Sigmoid colon (tissue), 4 donors: Measurements from ENCODE around the gene DDX1.

Experiments used
- EP300 ChIP-seq, 4 donors: sonication (generic); formaldehyde crosslinking; IDR thresholded peaks; one replicate each; pipeline ENCODE4 v1.6.1; 2017; ENCODE audit warnings: antibody characterized with exemption in 4 of 4
- POLR2A ChIP-seq, 2 donors: fragments of 450-650 bp; IDR thresholded peaks; one replicate each; pipeline ENCODE4 v1.6.1; 2016; ENCODE audit warnings: antibody characterized with exemption in 2 of 2, mild to moderate bottlenecking in 2 of 2, moderate library complexity in 2 of 2
- POLR2AphosphoS5 ChIP-seq, 4 donors: sonication (generic); formaldehyde crosslinking; IDR thresholded peaks; one replicate each; pipeline ENCODE4 v1.6.1; 2017; ENCODE audit warnings: antibody characterized with exemption in 4 of 4
- TF ChIP-seq, protein P1 (sequence below), 4 experiments: fragments of 450-650 bp in 3 of 4; fragments of 200-600 bp in 1 of 4; IDR thresholded peaks; one replicate each; pipeline ENCODE4 v1.5.1; 2016 to 2019; ENCODE audit warnings: antibody characterized with exemption in 4 of 4, mild to moderate bottlenecking in 3 of 4, moderate library complexity in 2 of 4

- TF ChIP-seq, protein P1, sequence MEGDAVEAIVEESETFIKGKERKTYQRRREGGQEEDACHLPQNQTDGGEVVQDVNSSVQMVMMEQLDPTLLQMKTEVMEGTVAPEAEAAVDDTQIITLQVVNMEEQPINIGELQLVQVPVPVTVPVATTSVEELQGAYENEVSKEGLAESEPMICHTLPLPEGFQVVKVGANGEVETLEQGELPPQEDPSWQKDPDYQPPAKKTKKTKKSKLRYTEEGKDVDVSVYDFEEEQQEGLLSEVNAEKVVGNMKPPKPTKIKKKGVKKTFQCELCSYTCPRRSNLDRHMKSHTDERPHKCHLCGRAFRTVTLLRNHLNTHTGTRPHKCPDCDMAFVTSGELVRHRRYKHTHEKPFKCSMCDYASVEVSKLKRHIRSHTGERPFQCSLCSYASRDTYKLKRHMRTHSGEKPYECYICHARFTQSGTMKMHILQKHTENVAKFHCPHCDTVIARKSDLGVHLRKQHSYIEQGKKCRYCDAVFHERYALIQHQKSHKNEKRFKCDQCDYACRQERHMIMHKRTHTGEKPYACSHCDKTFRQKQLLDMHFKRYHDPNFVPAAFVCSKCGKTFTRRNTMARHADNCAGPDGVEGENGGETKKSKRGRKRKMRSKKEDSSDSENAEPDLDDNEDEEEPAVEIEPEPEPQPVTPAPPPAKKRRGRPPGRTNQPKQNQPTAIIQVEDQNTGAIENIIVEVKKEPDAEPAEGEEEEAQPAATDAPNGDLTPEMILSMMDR (IDR thresholded peaks at IDR 0.05), result no peak
- no peak for TF ChIP-seq EP300 (IDR thresholded peaks at IDR 0.05)
- TF ChIP-seq POLR2AphosphoS5 (IDR thresholded peaks at IDR 0.05), result no peak
- TF ChIP-seq POLR2A (IDR thresholded peaks at IDR 0.05), result no peak
Measured at GRCh38 chr2:15620857-15621471, 29.3 kb downstream of the DDX1 start.
